Mucosa of stomach (tissue), 1 donor: ENCODE data around the gene CHRM3.

Source experiments
- H3K27me3 ChIP-seq: one replicate; pipeline ENCODE4 v1.7.0; 2013; ENCODE audit warnings: mild to moderate bottlenecking, low read length; ENCODE audit not compliant: control insufficient read depth, insufficient read depth
- H3K36me3 ChIP-seq: one replicate; pipeline ENCODE4 v1.7.0; 2013; ENCODE audit warnings: low read length; ENCODE audit not compliant: control insufficient read depth, insufficient read depth
- H3K4me1 ChIP-seq: one replicate; pipeline ENCODE4 v1.7.0; 2013; ENCODE audit warnings: mild to moderate bottlenecking, low read length; ENCODE audit not compliant: control insufficient read depth, insufficient read depth
- H3K4me3 ChIP-seq: one replicate; pipeline ENCODE4 v1.7.0; 2013; ENCODE audit warnings: low read length
- H3K9ac ChIP-seq: one replicate; pipeline ENCODE4 v1.7.0; 2013; ENCODE audit warnings: mild to moderate bottlenecking, low read length, moderate library complexity
- H3K9me3 ChIP-seq: one replicate; pipeline ENCODE4 v1.7.0; 2013; ENCODE audit warnings: mild to moderate bottlenecking, low read length, moderate library complexity; ENCODE audit not compliant: control insufficient read depth
- donor health status: Pancreatic carcinoma.

Gene CHRM3

GRCh38 chr1:239386453-239387303 is at the start of gene CHRM3:
Gene CHRM3, plus strand, starts transcription at chr1:239386568. Its CDS starts 520,884 bp downstream, at chr1:239907452.
- H3K27me3 ChIP-seq: peaks cover 47% of the 10 kb centered on the region
- no peaks in the 10 kb centered on the region for H3K36me3 ChIP-seq
- H3K9ac ChIP-seq: peak within 1 kb of the TSS; percentile 64
- H3K4me1 ChIP-seq: peaks cover 12% of the 10 kb centered on the region
- peak within 1 kb of the TSS; percentile 65 for H3K4me3 ChIP-seq
- no peaks in the 10 kb centered on the region for H3K9me3 ChIP-seq

GRCh38 chr1:239337799-239338430 is 48.5 kb upstream of the CHRM3 start:
- no peak overlapping the region for H3K9ac ChIP-seq
- peaks cover 3% of the 10 kb centered on the region for H3K4me1 ChIP-seq
- H3K27me3 ChIP-seq: no peaks in the 10 kb centered on the region
- no peak overlapping the region for H3K4me3 ChIP-seq
- H3K9me3 ChIP-seq: no peaks in the 10 kb centered on the region
- no peaks in the 10 kb centered on the region for H3K36me3 ChIP-seq

DNA sequence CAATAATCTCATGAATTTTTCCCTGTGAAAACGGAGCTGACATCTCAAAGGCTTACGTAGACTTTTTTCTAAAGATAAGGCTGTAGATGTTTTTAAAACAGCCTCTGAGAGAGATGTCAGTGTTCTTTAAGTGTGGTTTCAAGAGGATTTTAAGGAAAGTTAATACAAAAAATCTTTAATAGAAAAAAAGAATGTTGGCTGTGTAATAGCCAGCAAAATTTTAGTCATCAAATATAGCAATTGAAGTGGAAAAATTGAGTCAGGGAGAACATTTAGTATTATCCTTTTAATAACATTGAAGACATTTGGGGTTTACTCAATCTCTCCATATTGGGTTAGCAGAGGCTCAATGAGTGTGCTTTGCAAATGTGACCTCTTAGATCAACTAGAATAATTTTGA is 38.6 kb upstream of the CHRM3 start:
- Histone ChIP-seq H3K9me3 (no peaks in the 10 kb centered on the region), H3K27me3 (no peaks in the 10 kb centered on the region), H3K4me1 (no peaks in the 10 kb centered on the region), H3K4me3 (no peak overlapping the region), H3K9ac (no peak overlapping the region), H3K36me3 (no peaks in the 10 kb centered on the region)

- Histone ChIP-seq H3K9ac (no peak overlapping the region), H3K27me3 (no peaks in the 10 kb centered on the region), H3K36me3 (no peaks in the 10 kb centered on the region), H3K9me3 (no peaks in the 10 kb centered on the region), H3K4me3 (no peak overlapping the region), H3K4me1 (peaks cover 6% of the 10 kb centered on the region)
These were observed 37.6 kb upstream of the CHRM3 start for GRCh38 chr1:239348635-239349353.

- H3K9ac ChIP-seq: no peak overlapping the region
- H3K4me3 ChIP-seq: no peak overlapping the region
- no peaks in the 10 kb centered on the region for H3K9me3 ChIP-seq
- H3K4me1 ChIP-seq: peaks cover 9% of the 10 kb centered on the region
- H3K36me3 ChIP-seq: no peaks in the 10 kb centered on the region
- no peaks in the 10 kb centered on the region for H3K27me3 ChIP-seq
These were observed 36.7 kb upstream of the CHRM3 start for GRCh38 chr1:239349699-239350098.

GRCh38 chr1:239353536-239353935 is 32.8 kb upstream of the CHRM3 start:
- Histone ChIP-seq H3K27me3 (no peaks in the 10 kb centered on the region), H3K36me3 (no peaks in the 10 kb centered on the region), H3K4me3 (no peak overlapping the region), H3K4me1 (peaks cover 9% of the 10 kb centered on the region), H3K9ac (no peak overlapping the region), H3K9me3 (no peaks in the 10 kb centered on the region)

- Histone ChIP-seq H3K4me1 (peaks cover 9% of the 10 kb centered on the region), H3K9me3 (no peaks in the 10 kb centered on the region), H3K4me3 (no peak overlapping the region), H3K36me3 (no peaks in the 10 kb centered on the region), H3K9ac (no peak overlapping the region), H3K27me3 (no peaks in the 10 kb centered on the region)
These were observed 32.1 kb upstream of the CHRM3 start for GRCh38 chr1:239354231-239354630.

GRCh38 chr1:239357867-239358266 is 28.5 kb upstream of the CHRM3 start:
- Histone ChIP-seq H3K9ac (no peak overlapping the region), H3K27me3 (no peaks in the 10 kb centered on the region), H3K36me3 (no peaks in the 10 kb centered on the region), H3K9me3 (no peaks in the 10 kb centered on the region), H3K4me1 (peaks cover 9% of the 10 kb centered on the region), H3K4me3 (no peak overlapping the region)

GRCh38 chr1:239361403-239361802 is 25.0 kb upstream of the CHRM3 start:
- H3K9me3 ChIP-seq: no peaks in the 10 kb centered on the region
- no peak overlapping the region for H3K9ac ChIP-seq
- no peak overlapping the region for H3K4me3 ChIP-seq
- no peaks in the 10 kb centered on the region for H3K4me1 ChIP-seq
- no peaks in the 10 kb centered on the region for H3K27me3 ChIP-seq
- H3K36me3 ChIP-seq: no peaks in the 10 kb centered on the region

- no peak overlapping the region for H3K4me3 ChIP-seq
- H3K4me1 ChIP-seq: peaks cover 10% of the 10 kb centered on the region
These were observed 22.4 kb upstream of the CHRM3 start for GRCh38 chr1:239363930-239364329.

DNA sequence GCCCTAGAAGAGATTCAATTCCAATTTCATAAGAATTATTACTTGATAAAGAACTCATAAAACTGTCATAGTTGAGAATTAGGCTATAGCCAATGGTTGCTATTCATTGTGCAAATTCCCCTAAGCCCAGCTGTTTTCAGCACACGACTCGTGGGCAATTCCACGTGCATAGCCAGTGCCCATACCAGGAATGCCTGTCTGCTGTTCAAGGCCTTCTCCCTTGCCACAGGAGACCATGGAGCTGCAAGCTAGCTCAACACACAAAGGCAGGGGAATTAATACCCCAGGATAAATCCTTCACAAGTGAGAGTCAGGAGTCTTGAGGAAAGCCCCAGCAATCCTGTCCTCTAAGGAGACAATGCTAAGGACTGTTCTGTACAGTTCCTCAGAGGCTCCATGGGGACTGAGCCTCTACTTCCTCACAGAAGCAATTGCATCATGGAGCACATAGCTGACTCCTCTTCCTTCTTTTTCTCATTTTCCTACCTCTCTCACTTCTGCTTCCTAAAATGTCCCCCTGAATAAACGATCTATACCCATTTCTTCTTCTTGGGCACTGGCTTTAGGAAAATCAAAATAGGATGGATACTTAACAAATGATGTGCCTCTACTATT is 19.1 kb upstream of the CHRM3 start:
- Histone ChIP-seq H3K4me1 (peaks cover 10% of the 10 kb centered on the region), H3K27me3 (no peaks in the 10 kb centered on the region), H3K36me3 (no peaks in the 10 kb centered on the region), H3K9me3 (no peaks in the 10 kb centered on the region), H3K9ac (no peak overlapping the region), H3K4me3 (no peak overlapping the region)

More at GRCh38 chr1:239363930-239364329, 22.4 kb upstream of the CHRM3 start:
- Histone ChIP-seq H3K9ac (no peak overlapping the region), H3K9me3 (no peaks in the 10 kb centered on the region), H3K27me3 (no peaks in the 10 kb centered on the region), H3K36me3 (no peaks in the 10 kb centered on the region)
